Measurements from ENCODE around the gene DHRS2.

The DHRS2 gene

GRCh38 chr14:23646648-23647549 lies 10.7 kb downstream of the DHRS2 start:
- no peak for DNase-seq (ENCODE audit: low read depth in 2 of 2, low spot score in 1 of 2)

- no peak for DNase-seq (ENCODE audit: low read depth in 2 of 2, low spot score in 1 of 2)
Measured at GRCh38 chr14:23647619-23648018, 11.5 kb downstream of the DHRS2 start.

GRCh38 chr14:23648764-23649460 lies 12.7 kb downstream of the DHRS2 start:
- DNase-seq (ENCODE audit: low read depth in 2 of 2, low spot score in 1 of 2): no peak

- no peak for DNase-seq (ENCODE audit: low read depth in 2 of 2, low spot score in 1 of 2)
Measured at GRCh38 chr14:23650506-23650905, 14.3 kb downstream of the DHRS2 start.

GRCh38 chr14:23653051-23653450 lies 16.9 kb downstream of the DHRS2 start:
- DNase-seq (ENCODE audit: low read depth in 2 of 2, low spot score in 1 of 2): no peak

- DNase-seq (ENCODE audit: low read depth in 2 of 2, low spot score in 1 of 2): no peak
Measured at GRCh38 chr14:23654231-23654630, 18.1 kb downstream of the DHRS2 start.

- DNase-seq (ENCODE audit: low read depth in 2 of 2, low spot score in 1 of 2): no peak
Measured at GRCh38 chr14:23657959-23658470, 21.9 kb downstream of the DHRS2 start.

GRCh38 chr14:23660290-23661226 lies 24.4 kb downstream of the DHRS2 start:
- no peak for DNase-seq (ENCODE audit: low read depth in 2 of 2, low spot score in 1 of 2)

- DNase-seq (ENCODE audit: low read depth in 2 of 2, low spot score in 1 of 2): no peak
Measured at GRCh38 chr14:23661542-23661941, 25.4 kb downstream of the DHRS2 start.

GRCh38 chr14:23663127-23663526 lies 27.0 kb downstream of the DHRS2 start:
- no peak for DNase-seq (ENCODE audit: low read depth in 2 of 2, low spot score in 1 of 2)

GRCh38 chr14:23663711-23664110 lies 27.5 kb downstream of the DHRS2 start:
- no peak for DNase-seq (ENCODE audit: low read depth in 2 of 2, low spot score in 1 of 2)

GRCh38 chr14:23664207-23664885 lies 28.2 kb downstream of the DHRS2 start:
- DNase-seq (ENCODE audit: low read depth in 2 of 2, low spot score in 1 of 2): no peak

GRCh38 chr14:23665302-23666016 lies 29.3 kb downstream of the DHRS2 start:
- no peak for DNase-seq (ENCODE audit: low read depth in 2 of 2, low spot score in 1 of 2)

- DNase-seq (ENCODE audit: low read depth in 2 of 2, low spot score in 1 of 2): no peak
Measured at GRCh38 chr14:23667134-23667533, 31.0 kb downstream of the DHRS2 start.

GRCh38 chr14:23669441-23669840 lies 33.3 kb downstream of the DHRS2 start:
- no peak for DNase-seq (ENCODE audit: low read depth in 2 of 2, low spot score in 1 of 2)

- DNase-seq (ENCODE audit: low read depth in 2 of 2, low spot score in 1 of 2): no peak
Measured at GRCh38 chr14:23670481-23670880, 34.3 kb downstream of the DHRS2 start.

GRCh38 chr14:23672200-23672599 lies 36.0 kb downstream of the DHRS2 start:
- DNase-seq (ENCODE audit: low read depth in 2 of 2, low spot score in 1 of 2): no peak

- DNase-seq (ENCODE audit: low read depth in 2 of 2, low spot score in 1 of 2): no peak
Measured at GRCh38 chr14:23675337-23675736, 39.2 kb downstream of the DHRS2 start.

GRCh38 chr14:23675906-23676305 lies 39.7 kb downstream of the DHRS2 start:
- DNase-seq (ENCODE audit: low read depth in 2 of 2, low spot score in 1 of 2): no peak

- no peak for DNase-seq (ENCODE audit: low read depth in 2 of 2, low spot score in 1 of 2)
Measured at GRCh38 chr14:23681337-23681736, 45.2 kb downstream of the DHRS2 start.
